Measurements from ENCODE around the gene SCG3.

The SCG3 gene

DNA sequence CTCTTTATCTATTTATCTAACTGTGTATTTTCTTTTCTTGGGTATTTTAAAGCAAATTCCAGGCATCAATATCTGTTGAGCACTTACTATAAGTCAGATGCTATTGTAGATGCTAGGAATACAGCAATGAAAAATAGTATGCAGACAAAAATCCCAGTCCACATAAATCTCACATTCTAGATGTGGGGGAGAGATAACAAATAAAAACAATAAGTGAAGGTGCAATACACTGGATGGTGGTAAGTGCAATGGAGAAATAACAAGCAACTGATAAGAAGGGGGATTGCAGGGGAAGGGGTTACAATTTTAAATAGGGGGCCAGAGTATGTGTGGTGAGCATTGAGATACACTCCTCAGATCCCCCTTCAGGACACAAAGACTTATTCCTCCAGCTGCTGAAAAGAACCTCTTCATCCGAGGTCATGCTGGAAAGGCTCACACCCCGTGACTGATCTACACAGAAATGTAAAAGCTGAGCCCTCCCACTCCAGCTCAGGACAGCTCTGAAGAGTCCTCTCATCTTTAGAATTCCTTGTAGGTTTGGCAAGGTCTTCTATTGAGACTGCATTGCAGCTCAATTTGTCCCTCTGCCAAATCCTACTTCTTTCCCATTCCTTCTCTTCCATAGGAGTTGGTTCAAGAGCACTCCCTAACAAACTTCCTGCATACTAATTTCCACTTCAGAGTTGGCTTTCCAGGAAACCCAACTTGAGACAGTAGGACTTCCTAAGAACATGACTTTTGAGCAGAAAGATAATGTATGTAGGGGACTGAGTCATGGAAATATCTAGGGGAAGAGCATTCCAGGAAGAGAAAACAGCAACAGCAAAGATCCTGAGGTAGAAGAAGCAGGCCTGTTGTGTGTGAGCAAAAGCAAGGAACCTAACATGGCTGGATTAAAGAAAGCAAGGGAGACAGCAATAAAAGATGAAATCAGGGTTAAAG is 8.1 kb upstream of the SCG3 start:
- no peak overlapping the region for H3K9ac ChIP-seq (ENCODE audit: low read depth, low read length, poor library complexity, severe bottlenecking)

DNA sequence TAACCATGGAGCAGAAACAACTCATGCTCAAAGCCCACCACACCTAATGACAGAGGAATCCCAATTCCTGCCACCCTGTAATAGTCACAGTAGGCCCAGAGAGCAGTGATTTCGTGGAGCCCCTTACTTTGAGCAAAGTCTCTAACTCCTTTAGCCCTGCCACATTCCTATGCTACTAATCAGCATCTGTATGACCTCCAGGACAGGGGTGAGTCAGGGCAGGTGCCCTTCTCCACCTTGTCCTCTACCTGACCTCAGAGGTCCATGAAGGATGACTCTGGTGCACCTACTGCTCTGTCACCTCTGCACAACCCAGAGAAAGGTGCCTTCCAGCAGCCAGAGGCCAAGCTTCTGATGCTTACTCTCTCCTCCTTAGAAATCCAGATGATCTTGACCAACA is 6.1 kb upstream of the SCG3 start:
- Histone ChIP-seq H3K9me3 (ENCODE audit: insufficient read depth, low read depth, low read length) (no peaks in the 10 kb centered on the region), H3F3A (ENCODE audit: low read depth) (no peaks in the 10 kb centered on the region), H3K79me2 (ENCODE audit: insufficient read depth, low read length) (no peaks in the 10 kb centered on the region), H3K27me3 (ENCODE audit: insufficient read depth, low read length, poor library complexity, severe bottlenecking) (no peaks in the 10 kb centered on the region), H4K20me1 (ENCODE audit: insufficient read depth, low read length, poor library complexity, severe bottlenecking) (no peaks in the 10 kb centered on the region), H3K4me2 (ENCODE audit: low read depth, low read length, poor library complexity, severe bottlenecking) (no peak overlapping the region), H3K36me3 (ENCODE audit: insufficient read depth, low read length) (no peaks in the 10 kb centered on the region), H3K4me1 (ENCODE audit: insufficient read depth, low read length, poor library complexity, severe bottlenecking) (no peaks in the 10 kb centered on the region), H3K4me3 (ENCODE audit: low read length, poor library complexity, severe bottlenecking) (no peak overlapping the region), H3K9ac (ENCODE audit: low read depth, low read length, poor library complexity, severe bottlenecking) (no peak overlapping the region), H2AFZ (ENCODE audit: low read length) (no peak overlapping the region), H3K9me2 (replicated peaks; ENCODE audit: low read depth, low read length) (no peaks in the 10 kb centered on the region)
- no peak for TF ChIP-seq EZH2phosphoT487 (IDR thresholded peaks at IDR 0.05; ENCODE audit: borderline replicate concordance)
- TF ChIP-seq, protein P1, sequence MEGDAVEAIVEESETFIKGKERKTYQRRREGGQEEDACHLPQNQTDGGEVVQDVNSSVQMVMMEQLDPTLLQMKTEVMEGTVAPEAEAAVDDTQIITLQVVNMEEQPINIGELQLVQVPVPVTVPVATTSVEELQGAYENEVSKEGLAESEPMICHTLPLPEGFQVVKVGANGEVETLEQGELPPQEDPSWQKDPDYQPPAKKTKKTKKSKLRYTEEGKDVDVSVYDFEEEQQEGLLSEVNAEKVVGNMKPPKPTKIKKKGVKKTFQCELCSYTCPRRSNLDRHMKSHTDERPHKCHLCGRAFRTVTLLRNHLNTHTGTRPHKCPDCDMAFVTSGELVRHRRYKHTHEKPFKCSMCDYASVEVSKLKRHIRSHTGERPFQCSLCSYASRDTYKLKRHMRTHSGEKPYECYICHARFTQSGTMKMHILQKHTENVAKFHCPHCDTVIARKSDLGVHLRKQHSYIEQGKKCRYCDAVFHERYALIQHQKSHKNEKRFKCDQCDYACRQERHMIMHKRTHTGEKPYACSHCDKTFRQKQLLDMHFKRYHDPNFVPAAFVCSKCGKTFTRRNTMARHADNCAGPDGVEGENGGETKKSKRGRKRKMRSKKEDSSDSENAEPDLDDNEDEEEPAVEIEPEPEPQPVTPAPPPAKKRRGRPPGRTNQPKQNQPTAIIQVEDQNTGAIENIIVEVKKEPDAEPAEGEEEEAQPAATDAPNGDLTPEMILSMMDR (conservative IDR thresholded peaks at IDR 0.05; ENCODE audit: low read length), result no peak

More for the DNA sequence above, 8.1 kb upstream of the SCG3 start:
- Histone ChIP-seq H3K9me3 (ENCODE audit: insufficient read depth, low read depth, low read length) (no peaks in the 10 kb centered on the region), H3K4me3 (ENCODE audit: low read length, poor library complexity, severe bottlenecking) (no peak overlapping the region), H3K27me3 (ENCODE audit: insufficient read depth, low read length, poor library complexity, severe bottlenecking) (no peaks in the 10 kb centered on the region), H3F3A (ENCODE audit: low read depth) (no peaks in the 10 kb centered on the region), H4K20me1 (ENCODE audit: insufficient read depth, low read length, poor library complexity, severe bottlenecking) (no peaks in the 10 kb centered on the region), H3K36me3 (ENCODE audit: insufficient read depth, low read length) (no peaks in the 10 kb centered on the region), H3K79me2 (ENCODE audit: insufficient read depth, low read length) (no peaks in the 10 kb centered on the region), H3K9me2 (replicated peaks; ENCODE audit: low read depth, low read length) (no peaks in the 10 kb centered on the region), H3K4me1 (ENCODE audit: insufficient read depth, low read length, poor library complexity, severe bottlenecking) (no peaks in the 10 kb centered on the region), H3K4me2 (ENCODE audit: low read depth, low read length, poor library complexity, severe bottlenecking) (no peak overlapping the region), H2AFZ (ENCODE audit: low read length) (no peak overlapping the region)
- no peak for TF ChIP-seq EZH2phosphoT487 (IDR thresholded peaks at IDR 0.05; ENCODE audit: borderline replicate concordance)
- TF ChIP-seq, protein P1 (conservative IDR thresholded peaks at IDR 0.05; ENCODE audit: low read length), result no peak

- Histone ChIP-seq H4K20me1 (ENCODE audit: insufficient read depth, low read length, poor library complexity, severe bottlenecking) (no peaks in the 10 kb centered on the region), H2AFZ (ENCODE audit: low read length) (no peak overlapping the region), H3K36me3 (ENCODE audit: insufficient read depth, low read length) (no peaks in the 10 kb centered on the region), H3K9ac (ENCODE audit: low read depth, low read length, poor library complexity, severe bottlenecking) (no peak overlapping the region), H3F3A (ENCODE audit: low read depth) (no peaks in the 10 kb centered on the region), H3K9me3 (ENCODE audit: insufficient read depth, low read depth, low read length) (no peaks in the 10 kb centered on the region), H3K27me3 (ENCODE audit: insufficient read depth, low read length, poor library complexity, severe bottlenecking) (no peaks in the 10 kb centered on the region), H3K79me2 (ENCODE audit: insufficient read depth, low read length) (no peaks in the 10 kb centered on the region), H3K4me2 (ENCODE audit: low read depth, low read length, poor library complexity, severe bottlenecking) (no peak overlapping the region), H3K4me3 (ENCODE audit: low read length, poor library complexity, severe bottlenecking) (no peak overlapping the region), H3K4me1 (ENCODE audit: insufficient read depth, low read length, poor library complexity, severe bottlenecking) (no peaks in the 10 kb centered on the region), H3K9me2 (replicated peaks; ENCODE audit: low read depth, low read length) (no peaks in the 10 kb centered on the region)
- TF ChIP-seq EZH2phosphoT487 (IDR thresholded peaks at IDR 0.05; ENCODE audit: borderline replicate concordance), result no peak
- TF ChIP-seq, protein P1 (conservative IDR thresholded peaks at IDR 0.05; ENCODE audit: low read length), result no peak
Observed at GRCh38 chr15:51677021-51677420, 4.3 kb upstream of the SCG3 start.

All from Loucy (cell line).